ENCODE results near the gene CFAP43. TPM values are rescaled to one million over a fixed set of nuclear protein-coding genes. Genes with fewer than 3 reads are reported as not detected.

CFAP43 gene
- total RNA-seq, 2 donors from 2014 or later = 0.34 to 0.40 TPM

DNA sequence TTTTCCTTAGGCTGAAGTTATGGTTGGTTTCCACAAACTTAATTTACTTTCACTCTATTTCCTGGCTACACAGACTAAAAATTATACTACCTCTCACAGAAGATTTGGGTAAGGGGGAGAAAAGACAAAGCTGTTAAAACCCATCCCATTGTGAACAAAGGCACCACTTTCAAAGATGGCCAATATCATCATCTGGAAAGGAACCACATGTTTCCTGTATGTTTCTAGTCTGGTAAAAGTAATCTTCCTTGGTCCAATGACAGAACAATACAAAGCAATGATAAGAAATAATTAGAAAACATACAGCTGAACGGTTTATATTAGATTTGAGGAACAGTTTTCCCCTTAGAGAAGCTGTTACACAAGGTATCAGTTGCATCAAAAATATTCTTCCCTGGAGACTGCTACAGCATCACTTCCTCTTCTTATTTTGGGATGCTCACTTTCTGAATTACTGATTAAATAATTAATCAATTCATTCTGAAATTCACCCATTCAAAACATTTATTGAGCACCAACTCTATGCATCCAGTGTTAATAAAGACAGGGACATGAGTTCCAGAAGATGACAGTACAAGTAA, 118.7 kb downstream of the CFAP43 start:
- ATAC-seq (no peak), DNase-seq (no peak)
- intact Hi-C loops (cut with DNase I, micrococcal nuclease) = no loop called here

DNA sequence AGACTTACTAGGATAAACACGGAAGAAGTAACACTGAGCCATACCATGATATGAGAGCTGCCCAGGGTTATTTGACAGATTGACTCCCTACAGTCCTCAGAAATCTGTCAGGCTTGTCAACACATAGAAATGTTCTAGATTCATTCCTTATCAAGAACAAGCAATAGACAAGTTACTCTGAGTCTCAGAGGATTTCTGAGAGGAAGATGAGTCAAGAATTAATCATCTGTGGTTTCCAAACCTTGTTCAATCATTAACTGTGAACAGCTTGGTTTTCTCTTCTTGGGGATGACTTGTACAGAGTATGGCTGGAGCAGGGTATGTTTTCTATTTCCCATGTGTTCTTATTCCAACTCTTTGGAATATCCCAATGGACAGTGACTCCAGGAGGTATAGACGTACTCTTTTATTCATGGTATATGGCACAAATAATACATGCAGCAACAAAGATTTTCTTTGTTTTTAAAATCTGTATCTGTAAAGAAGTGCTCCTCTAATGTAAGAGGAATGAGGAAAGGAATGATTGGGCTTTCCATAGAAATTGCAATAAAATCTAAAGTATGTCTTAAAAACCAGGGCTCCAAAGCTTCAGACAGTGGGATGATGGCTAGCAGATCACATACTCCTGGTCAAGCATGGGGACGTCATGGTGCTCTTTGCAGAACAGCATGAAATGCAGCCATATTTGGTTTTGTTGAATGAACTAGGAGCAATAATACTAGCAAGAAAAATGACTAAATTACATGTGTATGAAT, 122.1 kb downstream of the CFAP43 start:
- intact Hi-C loops (cut with DNase I, micrococcal nuclease) = no loop called here
- DNase-seq (no peak), ATAC-seq (peak; percentile 94)

- no peak for ATAC-seq
- no peak for DNase-seq
- intact Hi-C loops (cut with DNase I, micrococcal nuclease) = no loop called here
These were observed 127.2 kb downstream of the CFAP43 start for GRCh38 chr10:104104926-104105325.

- DNase-seq (no peak), ATAC-seq (no peak)
- intact Hi-C loops (cut with DNase I, micrococcal nuclease) = no loop called here
These were observed 127.7 kb downstream of the CFAP43 start for GRCh38 chr10:104104418-104104817.

GRCh38 chr10:104103956-104104355, 128.2 kb downstream of the CFAP43 start:
- DNase-seq (no peak), ATAC-seq (no peak)
- intact Hi-C loops (cut with DNase I, micrococcal nuclease) = no loop called here

DNA sequence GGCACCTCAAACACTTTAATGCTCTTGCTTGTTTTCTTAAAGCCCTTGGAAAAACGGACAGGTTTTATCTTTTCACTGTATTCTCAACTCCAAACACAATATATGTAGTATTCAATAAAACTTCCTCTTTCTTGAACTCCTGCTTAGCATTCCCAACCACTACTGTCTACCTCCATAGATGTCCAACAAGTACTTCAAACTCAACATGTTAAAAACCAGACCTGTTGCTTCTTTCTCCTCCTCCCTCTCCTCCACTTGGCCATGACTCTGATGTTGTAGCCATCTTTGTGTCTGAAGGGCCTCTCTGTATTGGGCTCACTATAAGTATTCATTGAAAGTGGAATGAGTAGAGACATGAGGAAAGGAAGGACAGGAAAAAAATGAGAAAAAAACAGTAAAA, 130.3 kb downstream of the CFAP43 start:
- DNase-seq = no peak
- intact Hi-C loops (cut with DNase I, micrococcal nuclease) = no loop called here
- no peak for ATAC-seq

DNA sequence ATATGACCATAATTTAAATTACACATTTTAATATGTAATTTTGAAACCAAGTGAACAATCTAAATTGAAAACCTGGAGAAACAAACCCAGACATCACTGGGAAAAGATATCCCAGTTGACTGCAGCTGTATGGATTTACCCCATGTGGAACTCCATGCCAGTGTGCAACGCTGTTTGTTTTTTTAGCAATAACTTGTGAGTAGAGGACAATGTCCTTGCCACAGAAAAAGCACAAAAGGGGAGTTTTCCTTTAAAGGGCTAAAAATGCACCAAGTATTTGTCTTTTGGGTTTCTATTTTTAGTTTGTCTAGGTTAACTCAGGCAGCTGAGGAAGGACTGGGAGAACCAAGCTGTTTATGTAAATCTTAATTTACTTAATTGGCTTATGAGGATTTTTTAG, 131.4 kb downstream of the CFAP43 start:
- intact Hi-C loops (cut with DNase I, micrococcal nuclease) = no loop called here
- DNase-seq (no peak), ATAC-seq (no peak)

GRCh38 chr10:104099941-104100340, 132.2 kb downstream of the CFAP43 start:
- ATAC-seq = no peak
- intact Hi-C loops (cut with DNase I, micrococcal nuclease) = no loop called here
- DNase-seq = no peak

GRCh38 chr10:104099269-104099668, 132.9 kb downstream of the CFAP43 start:
- ATAC-seq = no peak
- no peak for DNase-seq
- intact Hi-C loops (cut with DNase I, micrococcal nuclease) = no loop called here

DNA sequence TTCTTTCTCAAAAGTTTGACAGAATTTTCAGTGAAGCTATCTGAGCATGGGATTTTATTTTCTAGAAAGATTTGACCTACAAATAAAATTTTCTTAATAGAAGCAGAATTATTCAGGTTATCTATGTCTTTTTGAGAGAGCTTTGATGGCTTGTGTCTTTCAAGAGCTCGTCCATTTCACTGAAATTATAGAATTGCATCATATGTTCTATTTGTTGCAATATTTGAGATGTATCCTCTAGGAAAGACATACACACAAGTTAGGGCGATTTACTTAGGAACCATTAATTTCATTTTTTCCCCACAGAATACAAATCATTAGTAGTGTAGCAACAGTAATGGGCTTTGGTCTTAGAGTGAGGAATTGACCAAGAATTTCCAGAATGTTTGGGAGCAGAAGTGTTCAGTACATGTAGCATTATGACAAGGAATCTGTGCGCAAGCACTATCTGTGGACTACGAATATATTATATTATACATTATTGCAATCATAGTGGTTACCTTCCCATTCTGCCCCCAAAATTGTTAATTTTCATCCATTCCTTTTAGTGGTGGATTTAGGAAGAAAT, 133.7 kb downstream of the CFAP43 start:
- DNase-seq = no peak
- intact Hi-C loops (cut with DNase I, micrococcal nuclease) = no loop called here
- ATAC-seq = no peak

GRCh38 chr10:104096692-104097091, 135.5 kb downstream of the CFAP43 start:
- DNase-seq = no peak
- ATAC-seq = no peak
- intact Hi-C loops (cut with DNase I, micrococcal nuclease) = no loop called here

- DNase-seq = no peak
- ATAC-seq = no peak
- intact Hi-C loops (cut with DNase I, micrococcal nuclease) = no loop called here
These were observed 139.4 kb downstream of the CFAP43 start for GRCh38 chr10:104092749-104093148.

GRCh38 chr10:104090611-104091010, 141.6 kb downstream of the CFAP43 start:
- no peak for DNase-seq

DNA sequence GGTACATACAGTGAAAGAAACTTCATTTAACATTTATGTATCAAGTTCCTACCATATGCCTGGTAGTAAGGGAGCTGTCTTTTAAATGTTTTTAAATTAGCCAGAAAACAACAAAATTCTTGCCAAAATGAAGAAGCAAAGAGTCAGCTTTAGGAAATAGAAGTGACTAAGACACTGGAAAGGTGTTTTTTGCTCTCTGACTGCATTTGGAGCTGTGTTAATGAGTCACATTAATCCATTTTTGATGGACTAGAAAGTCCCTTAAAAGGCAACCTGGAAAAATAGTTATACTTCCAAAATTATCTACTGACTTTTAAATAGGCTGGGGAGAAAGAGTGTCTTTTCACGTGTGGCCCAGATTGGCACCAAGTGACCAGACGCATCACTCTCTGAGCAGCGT, 142.5 kb downstream of the CFAP43 start:
- intact Hi-C loops (cut with DNase I, micrococcal nuclease) = no loop called here
- ATAC-seq (no peak), DNase-seq (no peak)

More at GRCh38 chr10:104090611-104091010, 141.6 kb downstream of the CFAP43 start:
- no peak for ATAC-seq
- intact Hi-C loops (cut with DNase I, micrococcal nuclease) = no loop called here

- no peak for ATAC-seq
- DNase-seq = no peak
- intact Hi-C loops (cut with DNase I, micrococcal nuclease) = no loop called here
These were observed 143.9 kb downstream of the CFAP43 start for GRCh38 chr10:104088239-104088638.

DNA sequence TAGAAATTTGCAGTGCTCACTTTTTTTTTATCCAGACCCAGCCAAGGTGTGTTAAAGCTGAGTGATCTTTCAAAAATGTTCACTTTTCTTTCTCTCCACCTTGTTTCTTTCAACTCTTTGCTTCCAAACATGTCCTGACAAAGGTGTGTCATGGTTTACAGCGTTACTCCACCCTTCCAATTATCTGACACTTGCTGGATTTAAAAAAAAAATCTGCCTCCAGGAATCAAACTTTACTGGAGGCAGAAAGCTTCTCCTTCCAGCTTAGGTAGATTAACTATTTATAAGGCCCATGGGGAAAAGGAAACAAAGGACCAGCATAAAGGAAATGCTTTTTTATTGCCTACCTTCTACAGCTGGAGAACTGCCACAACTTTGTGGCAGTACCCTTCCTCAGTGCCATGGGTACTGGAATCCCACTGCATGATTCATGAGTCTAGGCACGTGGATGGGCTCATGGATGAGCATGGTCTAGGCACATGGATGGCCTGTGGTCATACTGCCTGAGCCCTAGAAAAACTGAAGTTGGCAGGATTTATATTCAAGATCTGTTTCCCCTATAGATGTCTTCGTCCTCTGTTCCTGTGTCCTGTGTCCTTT, 146.3 kb downstream of the CFAP43 start, which contains the start of gene COL17A1:
COL17A1 (minus strand) TSS at position 80 of the 600 bp plus-strand sequence. CDS start 5,207 bp downstream, outside the sequence.
- ATAC-seq = peak; percentile 85
- intact Hi-C loops (cut with DNase I, micrococcal nuclease) = no loop called here
- DNase-seq = peak; percentile 17 to 37

DNA sequence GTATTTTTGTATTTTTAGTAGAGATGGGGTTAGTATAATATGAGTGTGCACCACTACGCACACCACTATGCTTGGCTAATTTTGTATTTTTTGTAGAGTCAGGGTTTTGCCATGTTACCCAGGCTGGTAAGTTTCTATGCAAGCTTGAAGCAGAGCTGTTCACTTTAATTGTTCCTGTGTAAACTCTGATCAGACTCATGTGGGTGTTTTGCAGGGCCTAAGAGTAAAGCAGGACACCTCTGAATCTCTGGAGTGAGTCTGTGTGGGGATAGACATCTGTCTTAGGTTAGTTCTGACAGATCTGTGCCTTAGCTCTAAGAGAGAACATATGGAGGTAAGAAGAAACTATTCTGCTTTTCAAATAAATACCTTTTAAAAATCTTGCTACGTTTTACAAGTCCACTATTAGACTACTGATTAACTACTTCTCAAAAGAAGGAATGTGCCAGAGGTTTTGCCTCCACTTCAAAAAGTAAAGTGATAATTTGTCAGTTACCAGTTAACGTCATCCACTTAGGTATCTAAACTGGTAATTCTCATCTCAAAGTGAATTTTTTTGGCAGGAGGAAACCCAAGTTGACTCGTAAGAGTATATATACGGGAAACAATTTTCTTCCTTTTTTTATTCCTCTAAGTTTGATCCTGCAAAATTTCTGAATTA, 147.6 kb downstream of the CFAP43 start:
- no peak for DNase-seq
- peak; percentile 35 for ATAC-seq
- intact Hi-C loops (cut with DNase I, micrococcal nuclease) = no loop called here

DNA sequence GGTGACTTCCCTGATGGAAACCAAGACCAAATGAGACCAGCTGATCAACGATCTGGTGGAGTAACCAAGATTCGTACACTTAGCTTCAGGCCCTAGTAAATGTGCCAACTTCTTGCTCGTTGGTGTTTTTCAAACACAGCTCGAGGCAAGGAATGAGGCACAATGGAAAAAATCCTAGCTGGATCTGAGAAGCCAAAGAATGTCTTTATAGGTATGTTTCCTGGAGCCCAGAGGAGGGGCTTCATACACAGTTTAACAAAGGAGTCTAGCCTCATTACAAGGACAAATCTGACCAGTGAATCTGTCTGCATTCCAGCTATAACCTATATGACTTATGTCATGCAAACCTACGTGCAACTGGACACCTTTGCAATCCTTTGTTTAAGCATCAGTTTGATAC, 150.2 kb downstream of the CFAP43 start:
- no peak for ATAC-seq

GRCh38 chr10:104080762-104081161, 151.4 kb downstream of the CFAP43 start:
- ATAC-seq (peak; percentile 68), DNase-seq (no peak)
- intact Hi-C loops (cut with DNase I, micrococcal nuclease) = no loop called here

More for the DNA sequence above, 150.2 kb downstream of the CFAP43 start:
- intact Hi-C loops (cut with DNase I, micrococcal nuclease) = no loop called here
- DNase-seq = no peak

Measured in left colon (tissue), 2 donors.